NCI-H2081 treated with DMSO at 0.1 percent for 48 hours (cell line): ENCODE results near the gene ZNF268.

Experiments
- DNase-seq: peaks from one replicate; lab custom pipeline; 2025; lab: John Stamatoyannopoulos, UW

The ZNF268 gene

GRCh38 chr12:133181238-133181959, at the start of gene ZNF268:
TSS of gene ZNF268 (plus strand) at chr12:133181495. CDS start at chr12:133181998, 503 bp downstream.
- DNase-seq: peak; percentile 77

DNA sequence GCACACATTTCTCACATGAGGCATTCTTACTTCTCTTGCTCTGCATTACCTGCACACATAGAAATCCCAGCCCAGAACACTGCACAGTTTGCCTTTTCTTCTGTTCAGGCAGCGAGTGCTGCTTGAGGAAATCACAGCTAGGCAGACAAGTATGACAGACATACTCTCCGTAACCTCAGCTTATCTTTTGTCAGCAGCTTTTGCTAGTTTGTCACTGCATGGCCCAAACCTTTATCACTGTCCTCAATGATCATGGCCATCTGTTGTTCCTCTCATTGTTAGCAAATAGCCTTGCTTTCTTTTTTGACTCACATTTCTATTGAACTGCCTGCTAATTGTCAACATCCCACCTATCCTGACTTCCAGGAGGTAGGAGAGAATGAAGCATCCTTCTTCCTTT, 45.5 kb upstream of the ZNF268 start:
- DNase-seq: no peak

DNA sequence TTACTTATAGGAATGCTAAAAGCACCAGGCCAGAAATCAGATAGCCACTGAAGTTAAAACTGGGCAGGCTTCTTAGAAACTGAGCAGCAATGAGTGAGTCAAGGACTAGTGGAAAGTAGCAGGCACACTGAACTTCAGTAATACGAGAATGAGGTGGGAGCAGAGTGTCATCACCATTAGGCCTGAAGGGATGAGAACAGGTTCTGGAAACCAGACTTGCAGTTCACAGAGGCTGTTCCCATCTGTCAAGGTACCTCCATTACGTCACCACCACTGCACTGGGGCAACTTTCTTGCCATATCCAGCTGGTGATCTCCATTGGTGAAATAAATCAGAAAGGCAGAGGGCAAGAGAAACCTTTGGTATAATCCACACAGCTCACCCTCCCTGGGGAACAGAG, 35.3 kb upstream of the ZNF268 start:
- DNase-seq: no peak

DNA sequence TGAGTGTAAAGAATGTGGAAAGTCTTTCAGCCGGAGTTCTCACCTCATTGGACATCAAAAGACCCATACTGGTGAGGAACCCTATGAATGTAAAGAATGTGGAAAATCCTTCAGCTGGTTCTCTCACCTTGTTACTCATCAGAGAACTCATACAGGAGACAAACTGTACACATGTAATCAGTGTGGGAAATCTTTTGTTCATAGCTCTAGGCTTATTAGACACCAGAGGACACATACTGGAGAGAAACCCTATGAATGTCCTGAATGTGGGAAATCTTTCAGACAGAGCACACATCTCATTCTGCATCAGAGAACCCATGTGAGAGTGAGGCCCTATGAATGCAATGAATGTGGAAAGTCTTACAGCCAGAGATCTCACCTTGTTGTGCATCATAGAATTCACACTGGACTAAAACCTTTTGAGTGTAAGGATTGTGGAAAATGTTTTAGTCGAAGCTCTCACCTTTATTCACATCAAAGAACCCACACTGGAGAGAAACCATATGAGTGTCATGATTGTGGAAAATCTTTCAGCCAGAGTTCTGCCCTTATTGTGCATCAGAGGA, 25.1 kb upstream of the ZNF268 start:
- no peak for DNase-seq

- no peak for DNase-seq
These were observed 15.5 kb upstream of the ZNF268 start for GRCh38 chr12:133165776-133166175.

GRCh38 chr12:133172491-133172890, 8.8 kb upstream of the ZNF268 start:
- DNase-seq: no peak

DNA sequence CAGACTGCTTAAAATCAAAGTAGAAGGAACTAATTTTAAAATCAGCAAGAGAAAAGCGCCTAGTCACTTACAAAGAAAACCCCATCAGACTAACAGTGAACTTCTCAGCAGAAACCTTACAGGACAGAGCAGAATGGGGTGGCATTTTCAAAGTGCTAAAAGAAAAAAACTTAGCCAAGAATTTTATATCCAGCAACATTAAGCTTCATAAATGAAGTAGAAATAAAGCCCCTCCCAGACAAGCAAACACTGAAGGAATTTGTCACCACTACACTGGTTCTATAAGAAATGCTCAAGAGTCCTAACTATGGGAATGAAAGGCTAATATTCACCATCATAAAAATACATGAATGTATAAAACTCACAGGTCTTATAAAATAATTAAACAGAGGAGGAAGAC, 6.4 kb upstream of the ZNF268 start:
- DNase-seq: no peak

DNA sequence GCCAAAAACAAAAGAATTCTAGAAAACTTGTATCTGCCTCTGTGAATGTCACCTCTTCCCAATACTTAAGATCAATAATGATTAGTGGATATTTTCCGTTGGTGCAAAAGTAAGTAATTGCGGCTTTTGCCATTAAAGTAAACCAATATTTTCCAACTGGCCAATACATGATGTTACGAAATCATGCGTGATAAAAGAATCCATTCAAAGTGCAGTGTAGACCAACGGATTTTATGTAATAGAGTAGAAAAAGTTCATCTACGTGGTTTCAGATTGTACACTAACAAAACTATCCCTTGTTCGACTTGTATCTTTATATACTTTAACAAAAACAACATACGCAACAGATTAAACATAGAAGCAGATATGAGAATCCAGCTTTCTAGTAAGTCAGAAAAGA, 626 bp upstream of the ZNF268 start:
- no peak for DNase-seq

DNA sequence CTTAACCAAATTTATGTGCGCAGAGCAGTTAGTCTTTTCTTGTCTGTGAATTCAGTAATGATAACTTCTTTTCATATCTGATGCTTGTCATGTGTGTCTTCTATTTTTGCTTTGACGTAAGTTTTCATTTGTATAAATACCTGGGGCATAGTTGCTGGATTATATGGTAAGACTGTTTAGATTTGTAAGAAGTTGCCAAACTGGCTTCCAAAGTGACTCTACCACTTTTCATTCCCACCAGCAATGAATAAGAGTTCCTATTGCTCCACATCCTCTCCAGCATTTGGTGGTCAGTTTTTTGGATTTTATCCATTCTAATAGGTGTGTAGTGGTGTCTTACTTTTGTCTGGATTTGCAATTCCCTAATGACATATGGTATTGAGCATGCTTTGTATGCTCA, 8.9 kb downstream of the ZNF268 start:
- DNase-seq: no peak

- DNase-seq: no peak
These were observed 11.6 kb downstream of the ZNF268 start for GRCh38 chr12:133192847-133193246.

DNA sequence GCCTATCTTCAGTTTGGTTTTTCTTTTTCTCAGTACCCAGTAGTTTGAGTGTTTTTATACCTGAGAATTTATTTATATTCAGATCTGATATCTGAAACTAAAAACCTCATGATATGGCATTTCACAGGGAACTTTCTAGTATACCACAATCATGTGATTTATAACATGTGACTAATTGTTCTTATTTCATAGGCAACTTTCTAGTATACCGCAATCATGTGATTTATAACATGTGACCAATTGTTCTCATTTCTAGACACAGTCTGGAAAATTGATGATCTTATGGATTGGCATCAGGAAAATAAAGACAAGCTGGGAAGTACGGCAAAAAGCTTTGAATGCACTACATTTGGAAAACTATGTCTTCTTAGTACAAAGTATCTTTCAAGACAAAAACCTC, 20.6 kb downstream of the ZNF268 start:
- DNase-seq: no peak

DNA sequence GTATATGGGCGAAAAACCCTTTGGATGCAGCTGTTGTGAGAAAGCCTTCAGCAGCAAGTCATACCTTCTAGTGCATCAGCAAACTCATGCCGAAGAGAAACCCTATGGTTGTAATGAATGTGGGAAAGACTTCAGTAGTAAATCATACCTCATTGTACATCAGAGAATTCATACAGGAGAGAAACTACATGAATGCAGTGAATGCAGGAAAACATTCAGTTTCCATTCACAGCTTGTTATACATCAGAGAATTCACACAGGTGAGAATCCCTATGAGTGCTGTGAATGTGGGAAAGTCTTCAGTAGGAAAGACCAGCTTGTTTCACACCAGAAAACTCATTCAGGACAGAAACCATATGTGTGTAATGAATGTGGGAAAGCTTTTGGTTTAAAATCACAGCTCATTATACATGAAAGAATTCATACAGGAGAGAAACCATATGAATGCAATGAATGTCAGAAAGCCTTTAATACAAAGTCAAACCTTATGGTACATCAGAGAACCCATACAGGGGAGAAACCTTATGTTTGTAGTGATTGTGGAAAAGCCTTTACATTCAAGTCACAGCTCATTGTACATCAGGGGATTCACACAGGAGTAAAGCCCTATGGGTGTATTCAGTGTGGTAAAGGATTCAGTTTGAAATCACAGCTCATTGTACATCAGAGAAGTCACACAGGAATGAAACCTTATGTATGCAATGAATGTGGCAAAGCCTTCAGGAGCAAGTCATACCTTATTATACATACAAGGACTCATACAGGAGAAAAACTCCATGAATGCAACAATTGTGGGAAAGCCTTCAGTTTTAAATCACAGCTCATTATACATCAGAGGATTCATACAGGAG, 21.4 kb downstream of the ZNF268 start:
- no peak for DNase-seq

DNA sequence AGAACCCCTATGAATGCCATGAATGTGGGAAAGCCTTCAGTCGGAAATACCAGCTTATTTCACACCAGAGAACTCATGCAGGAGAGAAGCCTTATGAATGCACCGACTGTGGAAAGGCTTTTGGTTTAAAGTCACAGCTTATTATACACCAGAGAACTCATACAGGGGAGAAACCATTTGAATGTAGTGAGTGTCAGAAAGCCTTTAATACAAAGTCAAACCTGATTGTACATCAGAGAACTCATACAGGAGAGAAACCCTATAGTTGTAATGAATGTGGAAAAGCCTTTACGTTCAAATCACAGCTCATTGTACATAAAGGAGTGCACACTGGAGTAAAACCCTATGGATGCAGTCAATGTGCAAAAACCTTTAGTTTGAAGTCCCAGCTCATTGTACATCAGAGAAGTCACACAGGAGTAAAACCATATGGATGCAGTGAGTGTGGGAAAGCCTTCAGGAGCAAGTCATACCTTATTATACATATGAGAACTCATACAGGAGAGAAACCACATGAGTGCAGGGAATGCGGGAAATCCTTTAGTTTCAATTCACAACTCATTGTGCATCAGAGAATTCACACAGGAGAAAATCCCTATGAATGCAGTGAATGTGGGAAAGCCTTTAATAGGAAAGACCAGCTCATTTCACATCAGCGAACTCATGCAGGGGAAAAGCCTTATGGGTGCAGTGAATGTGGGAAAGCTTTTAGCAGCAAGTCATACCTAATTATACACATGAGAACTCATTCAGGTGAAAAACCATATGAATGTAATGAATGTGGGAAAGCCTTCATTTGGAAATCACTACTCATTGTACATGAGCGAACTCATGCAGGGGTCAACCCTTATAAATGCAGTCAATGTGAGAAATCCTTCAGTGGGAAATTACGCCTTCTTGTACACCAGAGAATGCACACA, 22.3 kb downstream of the ZNF268 start:
- DNase-seq: no peak

- DNase-seq: no peak
These were observed 22.9 kb downstream of the ZNF268 start for GRCh38 chr12:133204264-133204603.

DNA sequence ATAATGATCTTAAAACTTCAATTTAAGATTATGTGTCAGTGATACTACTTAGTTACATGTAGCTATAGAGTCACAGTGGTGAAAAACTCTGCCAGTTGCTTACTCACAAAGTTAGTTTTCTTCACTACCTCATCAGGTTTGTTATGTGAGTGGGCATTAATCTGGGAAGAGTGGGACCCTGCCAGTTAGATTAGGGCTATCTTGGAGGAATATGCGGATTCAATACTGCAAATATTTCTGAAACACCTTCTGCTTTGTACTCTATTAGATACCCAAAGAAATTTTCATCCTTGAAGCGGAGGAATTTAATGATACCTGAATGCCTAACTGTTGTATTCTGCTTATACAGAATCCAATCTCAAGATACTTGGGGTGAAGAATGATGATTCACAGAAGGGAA, 25.1 kb downstream of the ZNF268 start:
- no peak for DNase-seq

DNA sequence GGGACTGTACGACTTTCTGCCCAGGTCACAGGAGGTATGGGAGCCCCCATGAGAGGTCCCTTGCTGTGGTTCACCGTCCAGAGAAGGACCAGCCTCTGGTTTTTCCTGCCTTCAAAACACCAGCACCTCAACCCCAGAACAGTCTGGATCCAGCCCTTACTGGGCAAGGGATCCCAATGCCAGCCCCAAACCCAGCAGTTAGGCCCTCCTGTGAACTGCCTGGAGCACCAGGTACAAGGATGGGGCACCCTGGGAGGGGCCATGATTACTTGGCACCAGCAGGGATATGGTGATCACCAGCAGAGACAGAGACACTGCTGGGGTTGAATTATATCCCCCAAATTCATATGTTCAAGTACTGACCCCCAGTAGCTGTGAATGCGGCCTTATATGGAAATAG, 34.4 kb downstream of the ZNF268 start:
- no peak for DNase-seq

GRCh38 chr12:133217219-133217618, 35.9 kb downstream of the ZNF268 start:
- DNase-seq: no peak

GRCh38 chr12:133220521-133220920, 39.2 kb downstream of the ZNF268 start:
- no peak for DNase-seq

GRCh38 chr12:133221241-133221640, 39.9 kb downstream of the ZNF268 start:
- no peak for DNase-seq

DNA sequence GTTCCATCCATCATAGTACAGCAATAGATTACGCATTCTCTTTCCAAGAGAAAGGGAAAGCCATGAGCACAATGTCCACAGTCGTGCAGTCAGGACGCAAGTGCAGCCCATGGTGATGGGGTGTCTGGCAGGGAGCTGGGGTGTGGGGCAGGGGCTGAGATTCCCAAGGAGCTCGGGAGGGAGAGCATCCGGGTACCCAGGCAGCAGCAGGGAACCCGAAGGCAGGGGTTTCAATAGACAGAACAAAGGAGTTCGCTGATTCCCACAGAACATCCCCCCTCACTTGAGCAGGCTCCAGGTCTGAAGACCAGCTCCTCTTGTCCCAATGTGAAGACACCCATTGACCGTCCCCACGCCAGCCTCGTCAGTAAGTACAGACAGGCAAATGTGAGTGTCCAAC, 40.9 kb downstream of the ZNF268 start:
- DNase-seq: no peak

DNA sequence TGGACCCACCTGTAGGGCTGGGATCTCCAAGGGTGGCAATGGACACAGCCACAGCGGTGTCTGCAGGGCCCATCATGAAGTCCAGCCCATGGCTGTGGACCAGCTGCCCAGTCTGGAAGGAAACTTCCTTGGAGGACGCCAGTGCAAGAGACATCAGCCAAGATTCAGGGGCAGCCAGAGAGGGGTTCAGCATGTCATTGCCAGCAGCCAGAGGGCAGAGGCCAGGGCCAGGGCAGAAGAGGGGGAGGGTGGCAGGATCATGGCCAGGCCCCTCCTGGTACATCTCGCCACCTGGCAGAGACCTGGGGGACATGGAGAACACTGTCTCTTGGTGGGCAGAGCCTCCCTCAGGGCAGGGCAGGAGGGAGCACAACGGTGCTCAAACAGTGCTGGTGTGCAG, 44.2 kb downstream of the ZNF268 start:
- DNase-seq: no peak

DNA sequence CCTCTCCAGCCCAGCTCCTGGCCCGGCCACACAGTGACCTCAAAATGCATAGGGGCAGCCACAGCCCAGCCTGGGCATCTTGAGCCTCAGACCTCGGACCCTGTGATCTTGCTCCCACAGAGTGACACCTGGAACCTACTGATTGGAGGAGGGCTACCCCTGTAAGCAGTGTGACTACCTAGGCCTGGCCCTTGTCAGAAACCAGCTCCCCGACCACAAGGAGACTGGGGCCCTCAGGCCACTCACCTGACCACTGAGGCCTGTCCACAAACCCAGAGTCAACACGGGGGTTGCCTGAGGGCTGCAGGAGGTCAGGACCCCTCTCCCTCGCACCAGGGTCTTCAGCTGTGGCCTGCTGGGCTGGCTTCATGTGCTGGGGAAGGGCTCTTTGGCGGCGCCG, 45.4 kb downstream of the ZNF268 start:
- no peak for DNase-seq
